Measurements from ENCODE around the gene PCDHA5.
"Not testable (repeated sequence)": the region's sequence is repeated elsewhere in the genome, so short reads cannot be mapped to it uniquely, and the experiment has no call there.

PCDHA5 gene

DNA sequence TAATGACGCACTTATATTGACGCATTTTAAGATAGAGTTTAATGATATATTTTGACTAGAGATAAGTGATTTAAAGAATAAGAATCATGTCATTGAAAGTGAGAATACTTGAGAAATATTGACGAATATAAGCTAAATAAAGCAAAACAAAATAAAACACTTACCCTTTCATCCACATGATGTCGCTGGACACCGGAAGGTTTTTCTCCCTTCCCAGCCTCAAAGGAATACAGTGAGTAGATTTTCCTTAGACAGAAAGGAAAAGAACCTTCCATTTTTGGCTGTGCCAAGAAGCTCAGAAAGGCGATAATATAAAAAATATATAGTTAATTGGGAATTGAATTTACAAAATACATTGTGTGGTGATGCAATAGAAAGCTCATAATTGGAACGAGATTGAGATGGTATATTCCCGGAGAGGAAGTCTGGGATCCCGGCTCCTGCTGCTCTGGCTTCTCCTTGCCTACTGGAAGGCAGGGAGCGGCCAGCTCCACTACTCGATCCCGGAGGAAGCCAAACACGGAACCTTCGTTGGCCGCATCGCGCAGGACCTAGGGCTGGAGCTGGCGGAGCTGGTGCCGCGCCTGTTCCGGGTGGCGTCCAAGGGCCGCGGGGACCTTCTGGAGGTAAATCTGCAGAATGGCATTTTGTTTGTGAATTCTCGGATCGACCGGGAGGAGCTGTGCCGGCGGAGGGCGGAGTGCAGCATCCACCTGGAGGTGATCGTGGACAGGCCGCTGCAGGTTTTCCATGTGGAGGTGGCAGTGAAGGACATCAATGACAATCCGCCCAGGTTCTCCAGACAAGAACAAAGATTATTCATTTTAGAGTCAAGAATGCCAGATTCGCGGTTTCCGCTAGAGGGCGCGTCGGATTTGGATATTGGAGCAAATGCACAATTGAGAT, at the start of gene PCDHA5:
Gene PCDHA5, plus strand, starts transcription at position 239 of the 906 bp plus-strand sequence.
- DNase-seq = no peak

DNA sequence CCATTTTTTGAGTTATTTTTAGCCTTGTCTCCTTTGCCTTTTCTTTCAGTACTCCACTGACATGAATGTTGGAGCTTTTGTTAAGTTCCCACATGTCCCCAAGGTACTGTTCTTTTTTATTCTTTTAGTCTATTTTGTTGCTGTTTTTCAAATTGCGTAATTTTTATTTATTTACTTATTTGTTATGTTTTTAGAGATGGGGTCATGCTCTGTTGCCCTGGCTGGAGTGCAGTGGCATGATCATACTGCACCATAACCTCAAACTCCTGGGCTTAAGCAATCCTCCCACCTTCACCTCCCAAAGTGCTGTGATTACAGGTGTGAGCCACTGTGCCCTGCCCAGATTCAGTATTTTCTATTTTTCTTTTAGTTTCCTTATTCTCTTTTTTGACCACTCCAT, 40.9 kb upstream of the PCDHA5 start:
- DNase-seq = no peak

DNA sequence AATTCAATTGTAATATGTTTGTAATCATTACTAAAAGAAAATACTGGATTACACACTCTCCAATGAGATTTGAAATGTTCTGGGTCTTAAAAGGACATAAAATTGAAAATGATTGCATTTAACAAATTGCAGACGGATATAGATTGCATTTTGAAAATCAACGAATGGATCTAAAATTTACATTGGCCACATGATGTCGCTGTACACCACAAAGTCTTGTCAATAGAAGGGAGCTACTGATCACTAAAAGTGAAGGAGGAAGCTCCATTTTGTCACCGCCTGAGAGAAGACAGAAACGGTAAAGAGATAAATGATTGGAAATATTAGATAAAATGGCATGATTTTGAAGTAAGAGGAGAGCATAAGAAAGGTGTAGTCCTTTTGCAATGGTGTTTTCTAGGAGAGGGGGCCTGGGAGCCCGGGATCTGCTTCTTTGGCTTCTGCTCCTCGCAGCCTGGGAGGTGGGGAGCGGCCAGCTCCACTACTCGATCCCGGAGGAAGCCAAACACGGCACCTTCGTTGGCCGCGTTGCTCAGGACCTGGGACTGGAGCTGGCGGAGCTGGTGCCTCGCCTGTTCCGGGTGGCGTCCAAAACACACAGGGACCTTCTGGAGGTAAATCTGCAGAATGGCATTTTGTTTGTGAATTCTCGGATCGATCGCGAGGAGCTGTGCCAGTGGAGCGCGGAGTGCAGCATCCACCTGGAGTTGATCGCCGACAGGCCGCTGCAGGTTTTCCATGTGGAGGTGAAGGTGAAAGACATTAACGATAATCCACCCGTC, 35.3 kb upstream of the PCDHA5 start, which contains the start of gene PCDHA1:
Gene PCDHA1, plus strand, starts transcription at position 236 of the 782 bp plus-strand sequence.
- DNase-seq = no peak

DNA sequence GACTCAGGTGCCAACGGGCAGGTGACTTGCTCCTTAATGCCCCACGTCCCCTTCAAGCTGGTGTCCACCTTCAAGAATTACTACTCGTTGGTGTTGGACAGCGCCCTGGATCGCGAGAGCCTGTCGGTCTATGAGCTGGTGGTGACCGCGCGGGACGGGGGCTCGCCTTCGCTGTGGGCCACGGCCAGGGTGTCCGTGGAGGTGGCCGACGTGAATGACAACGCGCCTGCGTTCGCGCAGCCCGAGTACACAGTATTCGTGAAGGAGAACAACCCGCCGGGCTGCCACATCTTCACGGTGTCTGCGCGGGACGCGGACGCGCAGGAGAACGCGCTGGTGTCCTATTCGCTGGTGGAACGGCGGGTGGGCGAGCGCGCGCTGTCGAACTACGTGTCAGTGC, 34.0 kb upstream of the PCDHA5 start:
- DNase-seq = not testable (repeated sequence)

DNA sequence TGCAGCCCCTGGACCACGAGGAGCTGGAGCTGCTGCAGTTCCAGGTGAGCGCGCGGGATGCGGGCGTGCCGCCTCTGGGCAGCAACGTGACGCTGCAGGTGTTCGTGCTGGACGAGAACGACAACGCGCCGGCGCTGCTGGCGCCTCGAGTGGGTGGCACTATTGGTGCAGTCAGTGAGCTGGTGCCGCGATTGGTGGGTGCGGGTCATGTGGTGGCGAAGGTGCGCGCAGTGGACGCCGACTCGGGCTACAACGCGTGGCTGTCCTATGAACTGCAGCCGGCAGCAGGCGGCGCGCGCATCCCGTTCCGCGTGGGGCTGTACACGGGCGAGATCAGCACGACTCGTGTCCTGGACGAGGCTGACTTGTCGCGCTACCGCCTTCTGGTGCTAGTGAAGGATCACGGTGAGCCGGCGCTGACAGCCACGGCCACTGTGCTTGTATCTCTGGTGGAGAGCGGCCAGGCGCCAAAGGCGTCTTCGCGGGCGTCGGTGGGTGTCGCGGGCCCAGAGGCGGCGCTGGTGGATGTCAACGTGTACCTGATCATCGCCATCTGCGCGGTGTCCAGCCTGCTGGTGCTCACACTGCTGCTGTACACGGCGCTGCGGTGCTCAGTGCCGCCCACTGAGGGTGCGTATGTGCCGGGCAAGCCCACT, 33.4 kb upstream of the PCDHA5 start:
- not testable (repeated sequence) for DNase-seq

DNA sequence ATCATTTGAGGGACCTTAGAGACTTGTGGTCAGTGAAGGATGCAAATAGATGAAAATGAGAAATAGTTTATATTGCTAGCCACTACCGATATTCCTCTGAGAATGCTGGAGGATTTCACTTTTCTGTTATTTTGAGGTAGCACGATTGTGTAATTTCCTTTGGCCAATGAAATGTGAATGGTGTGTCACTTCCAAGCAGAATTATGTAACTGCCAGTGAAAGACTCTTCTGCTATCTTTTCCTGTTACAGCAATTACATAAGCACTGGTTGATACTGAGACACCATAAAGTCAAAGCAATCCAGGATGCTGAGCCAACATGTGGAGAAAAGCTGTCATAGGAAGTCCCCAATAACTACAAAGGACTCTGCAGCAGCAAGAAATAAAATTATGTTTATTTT, 30.3 kb upstream of the PCDHA5 start:
- DNase-seq = no peak

DNA sequence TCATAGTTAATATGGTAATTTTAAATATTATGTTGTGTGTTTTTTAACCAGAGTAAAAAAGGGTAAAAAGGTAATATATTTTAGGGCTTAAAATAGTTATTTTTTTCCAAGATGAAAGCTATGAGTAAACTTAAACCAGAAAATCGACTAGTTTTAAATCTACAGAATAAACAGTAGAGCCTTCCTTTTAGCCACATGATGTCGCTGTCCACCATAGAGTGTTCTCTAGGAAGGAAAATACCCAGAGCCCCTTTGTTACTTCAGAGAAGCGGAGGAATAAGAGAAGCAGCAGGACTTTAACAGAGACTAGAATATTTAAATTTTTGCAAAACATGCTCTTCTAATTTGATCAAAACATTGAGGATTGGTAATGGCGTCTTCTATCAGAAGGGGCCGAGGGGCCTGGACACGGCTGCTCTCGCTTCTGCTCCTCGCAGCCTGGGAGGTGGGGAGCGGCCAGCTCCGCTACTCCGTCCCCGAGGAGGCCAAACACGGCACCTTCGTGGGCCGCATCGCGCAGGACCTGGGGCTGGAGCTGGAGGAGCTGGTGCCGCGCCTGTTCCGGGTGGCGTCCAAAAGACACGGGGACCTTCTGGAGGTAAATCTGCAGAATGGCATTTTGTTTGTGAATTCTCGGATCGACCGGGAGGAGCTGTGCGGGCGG, 26.7 kb upstream of the PCDHA5 start, which contains the start of gene PCDHA2:
Gene PCDHA2, plus strand, starts transcription at position 258 of the 664 bp plus-strand sequence.
- no peak for DNase-seq

DNA sequence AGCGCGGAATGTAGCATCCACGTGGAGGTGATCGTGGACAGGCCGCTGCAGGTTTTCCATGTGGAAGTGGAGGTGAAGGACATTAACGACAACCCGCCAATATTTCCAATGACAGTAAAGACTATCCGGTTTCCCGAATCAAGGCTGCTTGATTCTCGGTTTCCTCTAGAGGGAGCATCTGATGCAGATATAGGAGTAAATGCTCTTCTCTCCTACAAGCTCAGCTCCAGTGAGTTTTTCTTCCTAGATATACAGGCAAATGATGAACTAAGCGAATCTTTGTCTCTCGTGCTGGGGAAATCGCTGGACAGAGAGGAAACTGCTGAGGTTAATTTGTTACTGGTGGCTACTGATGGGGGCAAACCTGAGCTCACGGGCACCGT, 26.2 kb upstream of the PCDHA5 start:
- DNase-seq = no peak

DNA sequence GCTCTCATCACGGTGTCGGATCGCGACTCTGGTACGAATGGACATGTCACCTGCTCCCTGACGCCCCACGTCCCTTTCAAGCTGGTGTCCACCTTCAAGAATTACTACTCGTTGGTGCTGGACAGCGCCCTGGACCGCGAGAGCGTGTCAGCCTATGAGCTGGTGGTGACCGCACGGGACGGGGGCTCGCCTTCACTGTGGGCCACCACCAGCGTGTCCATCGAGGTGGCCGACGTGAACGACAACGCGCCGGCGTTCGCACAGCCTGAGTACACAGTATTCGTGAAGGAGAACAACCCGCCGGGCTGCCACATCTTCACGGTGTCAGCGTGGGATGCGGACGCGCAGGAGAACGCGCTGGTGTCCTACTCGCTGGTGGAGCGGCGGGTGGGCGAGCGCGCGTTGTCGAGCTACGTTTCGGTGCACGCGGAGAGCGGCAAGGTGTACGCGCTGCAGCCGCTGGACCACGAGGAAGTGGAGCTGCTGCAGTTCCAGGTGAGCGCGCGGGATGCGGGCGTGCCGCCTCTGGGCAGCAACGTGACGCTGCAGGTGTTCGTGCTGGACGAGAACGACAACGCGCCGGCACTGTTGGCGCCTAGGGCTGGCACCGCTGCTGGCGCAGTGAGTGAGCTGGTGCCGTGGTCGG, 25.2 kb upstream of the PCDHA5 start:
- not testable (repeated sequence) for DNase-seq

DNA sequence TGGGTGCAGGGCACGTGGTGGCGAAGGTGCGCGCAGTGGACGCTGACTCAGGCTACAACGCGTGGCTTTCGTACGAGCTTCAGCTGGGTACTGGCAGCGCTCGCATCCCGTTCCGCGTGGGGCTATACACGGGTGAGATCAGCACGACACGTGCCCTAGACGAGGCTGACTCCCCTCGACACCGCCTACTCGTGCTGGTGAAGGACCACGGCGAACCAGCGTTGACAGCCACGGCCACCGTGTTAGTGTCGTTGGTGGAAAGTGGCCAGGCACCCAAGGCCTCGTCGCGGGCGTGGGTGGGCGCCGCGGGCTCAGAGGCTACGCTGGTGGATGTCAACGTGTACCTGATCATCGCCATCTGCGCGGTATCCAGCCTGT, 24.7 kb upstream of the PCDHA5 start:
- DNase-seq = no peak

DNA sequence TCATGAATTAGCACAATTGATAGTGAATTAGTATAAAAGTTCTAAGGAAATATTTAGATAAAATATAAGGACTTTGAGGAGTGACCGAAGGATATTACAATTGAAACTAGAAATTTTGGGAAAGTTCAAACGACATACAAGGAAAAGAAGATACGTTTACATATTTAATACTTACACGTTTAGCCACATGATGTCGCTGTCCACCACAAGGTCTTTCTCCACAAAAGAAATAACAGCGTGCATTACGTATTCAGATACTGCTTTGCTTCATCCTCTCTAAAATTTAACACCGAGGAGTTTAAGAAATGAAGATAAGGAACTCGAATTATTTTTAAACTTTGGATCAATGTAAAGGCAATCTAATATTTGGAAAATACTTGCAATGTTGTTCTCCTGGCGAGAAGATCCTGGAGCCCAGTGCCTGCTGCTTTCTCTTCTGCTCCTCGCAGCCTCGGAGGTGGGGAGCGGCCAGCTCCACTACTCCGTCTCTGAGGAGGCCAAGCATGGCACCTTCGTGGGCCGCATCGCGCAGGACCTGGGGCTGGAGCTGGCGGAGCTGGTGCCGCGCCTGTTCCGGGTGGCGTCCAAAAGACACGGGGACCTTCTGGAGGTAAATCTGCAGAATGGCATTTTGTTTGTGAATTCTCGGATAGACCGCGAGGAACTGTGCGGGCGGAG, 20.5 kb upstream of the PCDHA5 start, which contains the start of gene PCDHA3:
Gene PCDHA3, plus strand, starts transcription at position 242 of the 678 bp plus-strand sequence.
- no peak for DNase-seq

DNA sequence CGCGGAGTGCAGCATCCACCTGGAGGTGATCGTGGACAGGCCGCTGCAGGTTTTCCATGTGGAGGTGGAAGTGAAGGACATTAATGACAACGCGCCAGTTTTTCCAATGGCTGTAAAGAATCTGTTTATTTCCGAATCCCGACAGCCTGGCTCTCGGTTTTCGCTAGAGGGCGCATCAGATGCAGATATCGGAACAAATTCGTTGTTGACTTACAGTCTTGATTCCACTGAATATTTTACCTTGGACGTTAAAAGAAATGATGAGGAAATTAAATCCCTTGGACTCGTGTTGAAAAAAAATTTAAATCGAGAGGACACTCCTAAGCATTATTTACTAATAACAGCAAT, 19.9 kb upstream of the PCDHA5 start:
- no peak for DNase-seq

DNA sequence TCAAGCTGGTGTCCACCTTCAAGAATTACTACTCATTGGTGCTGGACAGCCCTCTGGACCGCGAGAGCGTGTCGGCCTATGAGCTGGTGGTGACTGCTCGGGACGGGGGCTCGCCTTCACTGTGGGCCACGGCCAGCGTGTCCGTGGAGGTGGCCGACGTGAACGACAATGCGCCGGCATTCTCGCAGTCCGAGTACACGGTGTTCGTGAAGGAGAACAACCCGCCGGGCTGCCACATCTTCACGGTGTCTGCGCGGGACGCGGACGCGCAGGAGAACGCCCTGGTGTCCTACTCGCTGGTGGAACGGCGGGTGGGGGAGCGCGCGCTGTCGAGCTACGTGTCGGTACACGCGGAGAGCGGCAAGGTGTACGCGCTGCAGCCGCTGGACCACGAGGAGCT, 19.0 kb upstream of the PCDHA5 start:
- DNase-seq = not testable (repeated sequence)

DNA sequence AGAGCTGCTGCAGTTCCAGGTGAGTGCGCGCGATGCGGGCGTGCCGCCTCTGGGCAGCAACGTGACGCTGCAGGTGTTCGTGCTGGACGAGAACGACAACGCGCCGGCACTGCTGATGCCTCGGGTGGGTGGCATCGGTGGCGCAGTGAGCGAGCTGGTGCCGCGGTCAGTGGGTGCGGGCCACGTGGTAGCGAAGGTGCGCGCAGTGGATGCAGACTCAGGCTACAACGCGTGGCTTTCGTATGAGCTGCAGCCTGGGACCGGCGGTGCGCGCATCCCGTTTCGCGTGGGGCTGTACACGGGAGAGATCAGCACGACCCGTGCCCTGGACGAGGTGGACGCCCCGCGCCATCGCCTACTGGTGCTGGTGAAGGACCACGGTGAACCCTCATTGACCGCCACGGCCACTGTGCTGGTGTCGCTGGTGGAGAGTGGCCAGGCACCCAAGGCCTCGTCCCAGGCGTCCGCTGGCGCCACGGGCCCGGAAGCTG, 18.6 kb upstream of the PCDHA5 start:
- DNase-seq = no peak

DNA sequence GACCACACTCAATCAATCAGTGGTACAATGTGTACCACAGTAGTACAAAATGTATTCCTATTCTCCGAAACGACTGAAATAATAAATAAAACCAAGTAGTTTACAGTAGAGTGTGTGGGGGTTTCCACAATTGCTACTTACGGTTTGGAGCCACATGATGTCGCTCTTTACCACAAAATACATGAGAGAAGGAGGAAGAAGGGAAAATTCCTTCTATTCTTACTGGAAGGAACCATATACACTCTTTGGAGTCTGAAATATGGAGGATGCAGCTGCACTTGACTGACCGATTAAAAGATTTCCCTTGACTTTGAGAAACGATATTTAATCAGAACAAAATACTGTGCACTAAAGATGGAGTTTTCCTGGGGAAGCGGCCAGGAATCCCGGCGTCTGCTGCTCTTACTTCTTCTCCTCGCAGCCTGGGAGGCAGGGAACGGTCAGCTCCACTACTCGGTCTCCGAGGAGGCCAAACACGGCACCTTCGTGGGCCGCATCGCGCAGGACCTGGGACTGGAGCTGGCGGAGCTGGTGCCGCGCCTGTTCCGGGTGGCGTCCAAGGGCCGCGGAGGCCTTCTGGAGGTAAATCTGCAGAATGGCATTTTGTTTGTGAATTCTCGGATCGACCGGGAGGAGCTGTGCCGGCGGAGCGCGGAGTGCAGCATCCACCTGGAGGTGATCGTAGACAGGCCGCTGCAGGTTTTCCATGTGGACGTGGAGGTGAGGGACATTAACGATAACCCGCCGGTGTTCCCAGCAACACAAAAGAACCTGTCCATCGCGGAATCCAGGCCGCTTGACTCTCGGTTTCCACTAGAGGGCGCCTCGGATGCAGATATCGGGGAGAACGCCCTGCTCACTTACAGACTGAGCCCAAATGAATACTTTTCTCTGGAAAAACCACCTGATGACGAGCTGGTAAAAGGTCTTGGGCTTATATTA, 14.3 kb upstream of the PCDHA5 start, which contains the start of gene PCDHA4:
Gene PCDHA4, plus strand, starts transcription at position 235 of the 942 bp plus-strand sequence.
- DNase-seq = no peak

DNA sequence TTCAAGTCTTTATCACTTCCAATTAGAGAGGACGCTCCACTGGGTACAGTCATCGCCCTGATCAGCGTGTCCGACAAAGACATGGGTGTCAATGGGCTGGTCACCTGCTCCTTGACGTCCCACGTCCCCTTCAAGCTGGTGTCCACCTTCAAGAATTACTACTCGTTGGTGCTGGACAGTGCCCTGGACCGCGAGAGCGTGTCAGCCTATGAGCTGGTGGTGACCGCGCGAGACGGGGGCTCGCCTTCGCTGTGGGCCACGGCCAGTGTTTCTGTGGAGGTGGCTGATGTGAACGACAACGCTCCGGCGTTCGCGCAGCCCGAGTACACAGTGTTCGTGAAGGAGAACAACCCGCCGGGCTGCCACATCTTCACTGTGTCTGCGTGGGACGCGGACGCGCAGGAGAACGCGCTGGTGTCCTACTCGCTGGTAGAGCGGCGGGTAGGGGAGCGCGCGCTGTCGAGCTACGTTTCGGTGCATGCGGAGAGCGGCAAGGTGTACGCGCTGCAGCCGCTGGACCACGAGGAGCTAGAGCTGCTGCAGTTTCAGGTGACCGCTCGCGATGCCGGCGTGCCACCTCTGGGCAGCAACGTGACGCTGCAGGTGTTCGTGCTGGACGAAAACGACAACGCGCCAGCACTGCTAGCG, 13.0 kb upstream of the PCDHA5 start:
- not testable (repeated sequence) for DNase-seq

DNA sequence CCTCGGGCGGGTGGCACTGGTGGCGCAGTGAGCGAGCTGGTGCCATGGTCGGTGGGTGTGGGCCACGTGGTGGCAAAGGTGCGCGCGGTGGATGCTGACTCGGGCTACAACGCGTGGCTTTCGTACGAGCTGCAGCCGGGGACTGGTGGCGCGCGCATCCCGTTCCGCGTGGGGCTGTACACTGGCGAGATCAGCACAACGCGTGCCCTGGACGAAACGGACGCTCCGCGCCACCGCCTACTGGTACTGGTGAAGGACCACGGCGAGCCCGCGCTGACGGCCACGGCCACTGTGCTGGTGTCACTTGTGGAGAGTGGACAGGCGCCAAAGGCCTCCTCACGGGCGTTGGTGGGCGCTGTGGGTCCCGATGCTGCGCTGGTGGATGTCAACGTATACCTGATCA, 12.5 kb upstream of the PCDHA5 start:
- DNase-seq = no peak

DNA sequence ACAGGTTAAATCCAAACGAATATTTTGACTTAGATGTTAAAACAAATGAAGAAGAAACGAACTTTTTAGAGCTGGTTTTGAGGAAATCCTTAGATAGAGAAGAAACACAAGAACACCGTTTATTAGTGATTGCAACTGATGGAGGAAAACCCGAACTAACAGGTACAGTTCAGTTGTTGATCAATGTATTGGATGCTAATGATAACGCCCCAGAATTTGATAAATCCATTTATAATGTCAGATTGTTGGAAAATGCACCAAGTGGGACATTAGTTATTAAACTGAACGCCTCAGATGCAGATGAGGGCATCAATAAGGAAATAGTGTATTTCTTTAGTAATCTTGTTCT, 842 bp downstream of the PCDHA5 start:
- no peak for DNase-seq

DNA sequence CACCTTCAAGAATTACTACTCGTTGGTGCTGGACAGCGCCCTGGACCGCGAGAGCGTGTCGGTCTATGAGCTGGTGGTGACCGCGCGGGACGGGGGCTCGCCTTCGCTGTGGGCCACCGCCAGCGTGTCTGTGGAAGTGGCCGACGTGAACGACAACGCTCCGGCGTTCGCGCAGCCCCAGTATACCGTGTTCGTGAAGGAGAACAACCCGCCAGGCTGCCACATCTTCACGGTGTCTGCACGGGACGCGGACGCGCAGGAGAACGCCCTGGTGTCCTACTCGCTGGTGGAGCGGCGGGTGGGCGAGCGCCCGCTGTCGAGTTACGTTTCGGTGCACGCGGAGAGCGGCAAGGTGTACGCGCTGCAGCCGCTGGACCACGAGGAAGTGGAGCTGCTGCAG, 1.6 kb downstream of the PCDHA5 start:
- not testable (repeated sequence) for DNase-seq

DNA sequence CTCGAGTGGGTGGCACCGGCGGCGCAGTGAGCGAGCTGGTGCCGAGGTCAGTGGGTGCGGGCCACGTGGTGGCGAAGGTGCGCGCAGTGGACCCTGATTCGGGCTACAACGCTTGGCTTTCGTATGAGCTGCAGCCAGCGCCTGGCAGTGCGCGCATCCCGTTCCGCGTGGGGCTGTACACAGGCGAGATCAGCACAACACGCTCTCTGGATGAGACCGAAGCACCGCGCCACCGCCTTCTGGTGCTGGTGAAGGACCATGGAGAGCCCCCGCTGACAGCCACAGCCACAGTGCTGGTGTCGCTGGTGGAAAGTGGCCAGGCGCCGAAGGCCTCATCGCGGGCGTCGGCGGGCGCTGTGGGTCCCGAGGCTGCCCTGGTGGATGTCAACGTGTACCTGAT, 2.1 kb downstream of the PCDHA5 start:
- no peak for DNase-seq

All from NCI-H226 (cell line).